Fibroblast of villous mesenchyme (primary cell): ENCODE measurements around the gene ANO3. TPM values are rescaled to one million over a fixed set of nuclear protein-coding genes. Genes with fewer than 3 reads are reported as not detected.

Experiments
- DNase-seq: peaks from one replicate; pipeline ENCODE4 v3.0.0-alpha.2; 2010; ENCODE audit warnings: low read depth
- H3K4me3 ChIP-seq: 2 replicates; pipeline ENCODE4 v1.5.1; 2011; ENCODE audit warnings: low read depth, mild to moderate bottlenecking, low read length
- CTCF ChIP-seq: IDR thresholded peaks from 2 replicates; pipeline ENCODE4 v1.5.1; 2012; ENCODE audit warnings: low read depth, mild to moderate bottlenecking, low read length; ENCODE audit not compliant: insufficient read depth
- total RNA-seq: library from RNA; depleted of rRNA; stranded (reverse); fragments of >200 nt; gene quantifications from 2 replicates; pipeline ENCODE4 v1.2.3, GENCODE V29; 2012

ANO3 gene
- total RNA-seq, 1 donor = under 0.01 TPM

GRCh38 chr11:26480041-26480440 is 148.1 kb downstream of the ANO3 start:
- no peak for DNase-seq
- TF ChIP-seq CTCF = no peak
- H3K4me3 ChIP-seq = no peak overlapping the region

GRCh38 chr11:26483108-26483507 is 151.2 kb downstream of the ANO3 start:
- no peak for TF ChIP-seq CTCF
- no peak overlapping the region for H3K4me3 ChIP-seq
- no peak for DNase-seq

DNA sequence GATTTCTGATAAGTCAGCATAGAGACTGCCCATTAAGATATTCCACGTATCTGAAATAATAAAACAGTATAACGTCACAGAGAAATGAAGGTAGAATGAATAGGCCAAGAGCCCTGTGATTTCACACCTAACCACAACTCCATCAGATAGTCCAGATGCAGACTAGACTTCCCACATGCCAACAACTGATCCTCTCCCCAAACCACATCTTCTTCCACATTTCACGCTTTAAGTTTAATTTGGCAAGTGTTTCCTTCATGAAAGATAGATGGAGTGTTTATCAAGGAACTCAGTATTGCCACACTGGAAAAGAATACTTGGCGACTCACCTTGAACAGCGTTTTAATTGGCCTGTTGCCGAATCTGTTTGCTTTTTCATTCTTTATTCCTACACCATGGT is 158.6 kb downstream of the ANO3 start:
- H3K4me3 ChIP-seq = no peak overlapping the region
- DNase-seq = no peak
- no peak for TF ChIP-seq CTCF

- TF ChIP-seq CTCF = no peak
- no peak overlapping the region for H3K4me3 ChIP-seq
Measured at GRCh38 chr11:26493616-26494015, 161.7 kb downstream of the ANO3 start.

DNA sequence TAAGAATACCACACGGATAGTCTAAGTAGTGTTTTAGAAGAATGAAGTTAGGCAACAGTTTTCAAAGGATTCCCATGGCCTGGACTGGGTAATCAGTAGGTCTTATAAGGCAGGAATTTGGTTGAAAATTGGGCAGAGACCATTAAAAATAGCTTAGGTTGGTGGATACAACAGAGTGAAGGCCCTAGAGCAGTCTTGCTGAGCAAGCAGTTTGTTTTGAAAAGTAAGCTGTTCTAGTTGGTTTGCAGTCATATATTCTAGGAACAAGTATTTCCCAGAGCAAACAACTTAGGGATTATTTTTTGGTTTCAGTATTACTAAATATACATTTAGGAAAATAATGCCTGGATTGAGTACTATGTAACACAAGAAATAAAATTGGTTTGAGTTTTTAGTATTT is 175.3 kb downstream of the ANO3 start:
- no peak overlapping the region for H3K4me3 ChIP-seq
- DNase-seq = no peak
- no peak for TF ChIP-seq CTCF

More at GRCh38 chr11:26493616-26494015, 161.7 kb downstream of the ANO3 start:
- no peak for DNase-seq

DNA sequence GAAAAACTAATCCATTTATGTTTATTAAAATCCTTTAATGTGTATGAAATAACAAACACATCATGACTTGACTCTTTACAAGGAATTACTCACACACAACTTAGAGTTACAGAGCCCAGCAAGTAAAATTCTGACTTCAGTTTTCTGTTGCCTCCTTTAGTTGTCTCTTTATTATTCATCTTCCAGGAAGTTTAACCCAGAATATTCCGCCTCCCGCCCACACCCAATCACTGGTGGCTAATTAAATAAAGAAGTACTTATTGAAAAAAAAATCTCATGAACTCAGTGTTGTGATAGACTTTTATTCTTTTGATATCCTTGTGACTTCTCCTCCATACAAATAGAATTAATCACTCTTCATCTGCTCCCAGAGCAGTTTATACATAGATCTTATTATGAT is 178.2 kb downstream of the ANO3 start:
- no peak overlapping the region for H3K4me3 ChIP-seq
- TF ChIP-seq CTCF = no peak
- no peak for DNase-seq

DNA sequence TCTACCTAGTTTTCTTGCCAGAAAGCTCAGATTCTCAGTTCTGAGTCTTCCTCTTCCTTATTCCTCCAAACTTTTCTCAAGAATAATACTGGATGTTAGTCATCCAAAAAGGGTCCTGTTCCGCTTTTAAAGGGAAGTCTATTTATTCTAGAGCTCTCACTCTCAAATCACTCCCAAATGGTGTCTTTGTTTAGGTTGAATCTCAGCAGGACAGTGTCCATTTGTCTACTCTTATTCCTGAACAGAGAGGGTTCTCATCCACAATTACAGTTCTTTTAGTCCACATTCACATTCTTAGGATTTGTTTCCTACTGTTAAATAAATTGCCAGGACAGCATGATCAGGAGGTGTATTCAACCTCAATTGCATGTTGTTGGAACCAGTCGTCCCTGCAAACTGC is 178.8 kb downstream of the ANO3 start:
- H3K4me3 ChIP-seq = no peak overlapping the region
- no peak for DNase-seq
- no peak for TF ChIP-seq CTCF
